Liver (tissue), 9 donors: ENCODE results near the gene SYNPO2. TPM values are rescaled to one million over a fixed set of nuclear protein-coding genes. Genes with fewer than 3 reads are reported as not detected.

Source experiments
- DNase-seq: peaks from one replicate; pipeline ENCODE4 v3.0.0-alpha.2; 2017; ENCODE audit warnings: low spot score
- H3K27ac ChIP-seq, 2 donors: one replicate each; pipeline ENCODE4 v1.7.0; 2013; ENCODE audit warnings: inconsistent platforms in 2 of 2, low read length in 2 of 2, control low read depth in 1 of 2, low read depth in 1 of 2, mild to moderate bottlenecking in 1 of 2
- H3K27me3 ChIP-seq, 4 donors: one replicate each; pipeline versions ENCODE4 v1.6.1 to v1.7.0; 2013; ENCODE audit warnings: low read length in 3 of 4, inconsistent platforms in 1 of 4, mild to moderate bottlenecking in 1 of 4, moderate library complexity in 1 of 4; ENCODE audit not compliant: control insufficient read depth in 4 of 4, insufficient read depth in 4 of 4
- H3K36me3 ChIP-seq, 4 donors: one replicate each; pipeline versions ENCODE4 v1.6.1 to v1.7.0; 2013; ENCODE audit warnings: low read length in 3 of 4, mild to moderate bottlenecking in 3 of 4, low read depth in 1 of 4, moderate library complexity in 1 of 4; ENCODE audit not compliant: control insufficient read depth in 4 of 4, insufficient read depth in 3 of 4
- H3K4me1 ChIP-seq, 4 donors: one replicate each; pipeline versions ENCODE4 v1.6.1 to v1.7.0; 2013; ENCODE audit warnings: low read length in 3 of 4, mild to moderate bottlenecking in 3 of 4, moderate library complexity in 1 of 4; ENCODE audit not compliant: control insufficient read depth in 4 of 4, insufficient read depth in 4 of 4
- H3K4me3 ChIP-seq, 3 donors: one replicate each; pipeline versions ENCODE4 v1.6.1 to v1.7.0; 2013; ENCODE audit warnings: low read length in 3 of 3, control low read depth in 1 of 3, low read depth in 1 of 3, mild to moderate bottlenecking in 1 of 3
- H3K9ac ChIP-seq, 2 donors: one replicate each; pipeline ENCODE4 v1.7.0; 2013; ENCODE audit warnings: low read length in 2 of 2, mild to moderate bottlenecking in 2 of 2, moderate library complexity in 2 of 2, control low read depth in 1 of 2, low read depth in 1 of 2
- H3K9me3 ChIP-seq, 4 donors: one replicate each; pipeline versions ENCODE4 v1.6.1 to v1.7.0; 2013; ENCODE audit warnings: low read length in 3 of 4; ENCODE audit not compliant: control insufficient read depth in 4 of 4
- EGR1 ChIP-seq, 2 donors: IDR thresholded peaks; 2 replicates each; pipeline ENCODE4 v1.6.1; 2016 to 2018; ENCODE audit warnings: antibody characterized with exemption in 2 of 2, low read depth in 2 of 2
- FOXA1 ChIP-seq: IDR thresholded peaks from 2 replicates; pipeline ENCODE4 v1.6.1; 2016; ENCODE audit warnings: antibody characterized with exemption
- FOXA2 ChIP-seq: IDR thresholded peaks from 2 replicates; pipeline ENCODE4 v1.6.1; 2016; ENCODE audit warnings: antibody characterized with exemption
- GABPA ChIP-seq, 2 donors: IDR thresholded peaks in 1 of 2; conservative IDR thresholded peaks in 1 of 2; 2 replicates each; pipeline ENCODE4 v1.6.1; 2016; ENCODE audit warnings: antibody characterized with exemption in 2 of 2, mild to moderate bottlenecking in 1 of 2, moderate library complexity in 1 of 2
- HNF4A ChIP-seq, 2 donors: conservative IDR thresholded peaks; 2 replicates each; pipeline ENCODE4 v1.6.1; 2016; ENCODE audit warnings: antibody characterized with exemption in 2 of 2, mild to moderate bottlenecking in 2 of 2
- HNF4G ChIP-seq: IDR thresholded peaks from 2 replicates; pipeline ENCODE4 v1.6.1; 2016; ENCODE audit warnings: antibody characterized with exemption
- JUND ChIP-seq, 2 donors: IDR thresholded peaks; 2 replicates each; pipeline ENCODE4 v1.6.1; 2016; ENCODE audit warnings: antibody characterized with exemption in 2 of 2
- MAX ChIP-seq: IDR thresholded peaks from 2 replicates; pipeline ENCODE4 v1.6.1; 2016; ENCODE audit warnings: antibody characterized with exemption
- NR2F2 ChIP-seq: IDR thresholded peaks from 2 replicates; pipeline ENCODE4 v1.6.1; 2016; ENCODE audit warnings: antibody characterized with exemption
- RAD21 ChIP-seq, 2 donors: IDR thresholded peaks; 2 replicates each; pipeline ENCODE4 v1.6.1; 2016; ENCODE audit warnings: antibody characterized with exemption in 2 of 2, mild to moderate bottlenecking in 2 of 2
- RXRA ChIP-seq, 2 donors: IDR thresholded peaks; 2 replicates each; pipeline ENCODE4 v1.6.1; 2017 to 2018; ENCODE audit warnings: antibody characterized with exemption in 2 of 2, mild to moderate bottlenecking in 1 of 2
- SP1 ChIP-seq: IDR thresholded peaks from 2 replicates; pipeline ENCODE4 v1.6.1; 2018; ENCODE audit warnings: antibody characterized with exemption, mild to moderate bottlenecking
- TAF1 ChIP-seq: conservative IDR thresholded peaks from 2 replicates; pipeline ENCODE4 v1.6.1; 2016; ENCODE audit warnings: antibody characterized with exemption, mild to moderate bottlenecking
- YY1 ChIP-seq: IDR thresholded peaks from 2 replicates; pipeline ENCODE4 v1.6.1; 2016; ENCODE audit warnings: antibody characterized with exemption, mild to moderate bottlenecking
- ZBTB33 ChIP-seq: IDR thresholded peaks from 2 replicates; pipeline ENCODE4 v1.6.1; 2016; ENCODE audit warnings: antibody characterized with exemption
- WGBS: extraction: QIAGEN DNeasy Blood & Tissue Kit; methylation state at CpG from one replicate; pipeline ENCODE4 v1.1.7; 2013; 5-methylcytosine and 5-hydroxymethylcytosine counted together
- polyA plus RNA-seq, 2 donors: library from polyadenylated mRNA; stranded (reverse) in 1 of 2; unstranded in 1 of 2; fragments of 200-250 nt in 1 of 2; fragments of >200 nt in 1 of 2; fragmentation: Nextera tagmentation in 1 of 2; extraction: Ambion mirVana in 1 of 2; gene quantifications; one replicate each; pipeline versions ENCODE4 v1.2.1 to v1.2.3, GENCODE V29; 2013 to 2015
- total RNA-seq, 2 donors: library from RNA; depleted of rRNA; stranded (reverse); fragments of >200 nt; gene quantifications; one replicate each; pipeline ENCODE4 v1.2.3, GENCODE V29; 2014
- TF ChIP-seq, protein P1 (sequence below): IDR thresholded peaks from 2 replicates; pipeline ENCODE4 v1.6.1; 2016; ENCODE audit warnings: antibody characterized with exemption
- TF ChIP-seq, protein P2 (sequence below): fragments of 150-350 bp; IDR thresholded peaks from 2 replicates; pipeline ENCODE4 v1.5.1; 2017; ENCODE audit warnings: improper control_type of control experiment, low read depth, low read length; ENCODE audit not compliant: missing input control
- TF ChIP-seq, protein P3 (sequence below): IDR thresholded peaks from 2 replicates; pipeline ENCODE4 v1.6.1; 2016; ENCODE audit warnings: antibody characterized with exemption, mild to moderate bottlenecking
- donor health status: healthy.
- donor health status: healthy.
- donor health status: healthy.
- donor health status: healthy.
- donor health status: healthy.

The SYNPO2 gene
- total and polyA plus RNA-seq, 4 donors = 2.4 to 10.9 (median 3.4) TPM

GRCh38 chr4:119084513-119084912 is 195.9 kb downstream of the SYNPO2 start:
- Histone ChIP-seq H3K9ac (no peak overlapping the region), H3K27ac (no peak overlapping the region), H3K9me3 (no peaks in the 10 kb centered on the region), H3K36me3 (no peaks in the 10 kb centered on the region), H3K4me3 (no peak overlapping the region), H3K4me1 (peaks cover 0 to 5% (median 0%) of the 10 kb centered on the region in 4 donors), H3K27me3 (no peaks in the 10 kb centered on the region)
- TF ChIP-seq GABPA (IDR thresholded peaks at IDR 0.05 in 1 of 2, conservative IDR thresholded peaks at IDR 0.05 in 1 of 2) (no peak), FOXA1 (no peak), MAX (no peak), SP1 (no peak), HNF4A (conservative IDR thresholded peaks at IDR 0.05) (no peak), YY1 (no peak), EGR1 (IDR thresholded peaks at IDR 0.05; ENCODE audit: low read depth in 2 of 2) (no peak), TAF1 (no peak), RXRA (IDR thresholded peaks at IDR 0.05) (no peak), FOXA2 (no peak), JUND (IDR thresholded peaks at IDR 0.05) (no peak), ZBTB33 (no peak), HNF4G (no peak), NR2F2 (no peak), RAD21 (IDR thresholded peaks at IDR 0.05) (no peak)
- TF ChIP-seq, protein P1, sequence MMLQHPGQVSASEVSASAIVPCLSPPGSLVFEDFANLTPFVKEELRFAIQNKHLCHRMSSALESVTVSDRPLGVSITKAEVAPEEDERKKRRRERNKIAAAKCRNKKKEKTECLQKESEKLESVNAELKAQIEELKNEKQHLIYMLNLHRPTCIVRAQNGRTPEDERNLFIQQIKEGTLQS = no peak
- TF ChIP-seq, protein P2, sequence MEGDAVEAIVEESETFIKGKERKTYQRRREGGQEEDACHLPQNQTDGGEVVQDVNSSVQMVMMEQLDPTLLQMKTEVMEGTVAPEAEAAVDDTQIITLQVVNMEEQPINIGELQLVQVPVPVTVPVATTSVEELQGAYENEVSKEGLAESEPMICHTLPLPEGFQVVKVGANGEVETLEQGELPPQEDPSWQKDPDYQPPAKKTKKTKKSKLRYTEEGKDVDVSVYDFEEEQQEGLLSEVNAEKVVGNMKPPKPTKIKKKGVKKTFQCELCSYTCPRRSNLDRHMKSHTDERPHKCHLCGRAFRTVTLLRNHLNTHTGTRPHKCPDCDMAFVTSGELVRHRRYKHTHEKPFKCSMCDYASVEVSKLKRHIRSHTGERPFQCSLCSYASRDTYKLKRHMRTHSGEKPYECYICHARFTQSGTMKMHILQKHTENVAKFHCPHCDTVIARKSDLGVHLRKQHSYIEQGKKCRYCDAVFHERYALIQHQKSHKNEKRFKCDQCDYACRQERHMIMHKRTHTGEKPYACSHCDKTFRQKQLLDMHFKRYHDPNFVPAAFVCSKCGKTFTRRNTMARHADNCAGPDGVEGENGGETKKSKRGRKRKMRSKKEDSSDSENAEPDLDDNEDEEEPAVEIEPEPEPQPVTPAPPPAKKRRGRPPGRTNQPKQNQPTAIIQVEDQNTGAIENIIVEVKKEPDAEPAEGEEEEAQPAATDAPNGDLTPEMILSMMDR = no peak
- TF ChIP-seq, protein P3, sequence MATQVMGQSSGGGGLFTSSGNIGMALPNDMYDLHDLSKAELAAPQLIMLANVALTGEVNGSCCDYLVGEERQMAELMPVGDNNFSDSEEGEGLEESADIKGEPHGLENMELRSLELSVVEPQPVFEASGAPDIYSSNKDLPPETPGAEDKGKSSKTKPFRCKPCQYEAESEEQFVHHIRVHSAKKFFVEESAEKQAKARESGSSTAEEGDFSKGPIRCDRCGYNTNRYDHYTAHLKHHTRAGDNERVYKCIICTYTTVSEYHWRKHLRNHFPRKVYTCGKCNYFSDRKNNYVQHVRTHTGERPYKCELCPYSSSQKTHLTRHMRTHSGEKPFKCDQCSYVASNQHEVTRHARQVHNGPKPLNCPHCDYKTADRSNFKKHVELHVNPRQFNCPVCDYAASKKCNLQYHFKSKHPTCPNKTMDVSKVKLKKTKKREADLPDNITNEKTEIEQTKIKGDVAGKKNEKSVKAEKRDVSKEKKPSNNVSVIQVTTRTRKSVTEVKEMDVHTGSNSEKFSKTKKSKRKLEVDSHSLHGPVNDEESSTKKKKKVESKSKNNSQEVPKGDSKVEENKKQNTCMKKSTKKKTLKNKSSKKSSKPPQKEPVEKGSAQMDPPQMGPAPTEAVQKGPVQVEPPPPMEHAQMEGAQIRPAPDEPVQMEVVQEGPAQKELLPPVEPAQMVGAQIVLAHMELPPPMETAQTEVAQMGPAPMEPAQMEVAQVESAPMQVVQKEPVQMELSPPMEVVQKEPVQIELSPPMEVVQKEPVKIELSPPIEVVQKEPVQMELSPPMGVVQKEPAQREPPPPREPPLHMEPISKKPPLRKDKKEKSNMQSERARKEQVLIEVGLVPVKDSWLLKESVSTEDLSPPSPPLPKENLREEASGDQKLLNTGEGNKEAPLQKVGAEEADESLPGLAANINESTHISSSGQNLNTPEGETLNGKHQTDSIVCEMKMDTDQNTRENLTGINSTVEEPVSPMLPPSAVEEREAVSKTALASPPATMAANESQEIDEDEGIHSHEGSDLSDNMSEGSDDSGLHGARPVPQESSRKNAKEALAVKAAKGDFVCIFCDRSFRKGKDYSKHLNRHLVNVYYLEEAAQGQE = no peak
- 64% methylated on average over 5 of the region's 5 CpGs for WGBS
- no peak for DNase-seq
